ENCODE measurements around the gene SAPCD2.

Gene SAPCD2

DNA sequence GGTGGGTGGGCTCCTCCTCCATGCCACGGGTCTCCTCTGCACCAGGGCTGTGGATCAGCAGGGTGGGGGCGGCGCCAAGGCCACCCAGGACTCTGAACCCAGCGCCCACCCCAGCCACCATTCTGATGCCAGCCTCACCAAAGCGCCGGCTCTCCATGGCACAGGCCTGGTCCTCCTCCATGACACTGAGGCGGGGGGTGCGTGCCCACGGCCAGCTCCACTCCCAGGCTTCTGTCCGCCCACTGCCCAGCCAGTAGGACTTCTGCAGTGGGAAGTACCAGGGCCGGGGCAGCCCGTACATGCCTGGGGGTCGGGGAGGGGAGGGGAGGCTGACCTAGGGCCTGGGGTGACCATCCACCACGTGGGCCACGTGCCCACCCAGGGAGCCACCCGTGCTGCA lies 53.9 kb downstream of the SAPCD2 start:
- H3K4me3 ChIP-seq (ENCODE audit: low read depth, low read length), result no peak overlapping the region
- H3K36me3 ChIP-seq (replicated peaks), result peaks cover 25% of the 10 kb centered on the region
- TF ChIP-seq, protein P1, sequence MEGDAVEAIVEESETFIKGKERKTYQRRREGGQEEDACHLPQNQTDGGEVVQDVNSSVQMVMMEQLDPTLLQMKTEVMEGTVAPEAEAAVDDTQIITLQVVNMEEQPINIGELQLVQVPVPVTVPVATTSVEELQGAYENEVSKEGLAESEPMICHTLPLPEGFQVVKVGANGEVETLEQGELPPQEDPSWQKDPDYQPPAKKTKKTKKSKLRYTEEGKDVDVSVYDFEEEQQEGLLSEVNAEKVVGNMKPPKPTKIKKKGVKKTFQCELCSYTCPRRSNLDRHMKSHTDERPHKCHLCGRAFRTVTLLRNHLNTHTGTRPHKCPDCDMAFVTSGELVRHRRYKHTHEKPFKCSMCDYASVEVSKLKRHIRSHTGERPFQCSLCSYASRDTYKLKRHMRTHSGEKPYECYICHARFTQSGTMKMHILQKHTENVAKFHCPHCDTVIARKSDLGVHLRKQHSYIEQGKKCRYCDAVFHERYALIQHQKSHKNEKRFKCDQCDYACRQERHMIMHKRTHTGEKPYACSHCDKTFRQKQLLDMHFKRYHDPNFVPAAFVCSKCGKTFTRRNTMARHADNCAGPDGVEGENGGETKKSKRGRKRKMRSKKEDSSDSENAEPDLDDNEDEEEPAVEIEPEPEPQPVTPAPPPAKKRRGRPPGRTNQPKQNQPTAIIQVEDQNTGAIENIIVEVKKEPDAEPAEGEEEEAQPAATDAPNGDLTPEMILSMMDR (IDR thresholded peaks at IDR 0.05; ENCODE audit: low read depth, low read length, missing control alignments), result no peak
- no peaks in the 10 kb centered on the region for H3K27me3 ChIP-seq (replicated peaks)
- H3K27ac ChIP-seq, result no peak overlapping the region
- in situ Hi-C loops (cut with HindIII; ENCODE audit: low pct_ligation_motif_present, low sequenced_read_pairs), result no loop called here
- no peak for DNase-seq

- no peak overlapping the region for H3K4me3 ChIP-seq (ENCODE audit: low read depth, low read length)
- H3K36me3 ChIP-seq (replicated peaks), result peaks cover 25% of the 10 kb centered on the region
- no peaks in the 10 kb centered on the region for H3K27me3 ChIP-seq (replicated peaks)
- in situ Hi-C loops (cut with HindIII; ENCODE audit: low pct_ligation_motif_present, low sequenced_read_pairs), result no loop called here
- DNase-seq, result no peak
- TF ChIP-seq, protein P1 (IDR thresholded peaks at IDR 0.05; ENCODE audit: low read depth, low read length, missing control alignments), result no peak
- H3K27ac ChIP-seq, result no peak overlapping the region
These were observed 54.4 kb downstream of the SAPCD2 start for GRCh38 chr9:137015976-137016375.

GRCh38 chr9:137015540-137015930 lies 54.8 kb downstream of the SAPCD2 start:
- Histone ChIP-seq H3K36me3 (replicated peaks) (peaks cover 25% of the 10 kb centered on the region), H3K27me3 (replicated peaks) (no peaks in the 10 kb centered on the region), H3K4me3 (ENCODE audit: low read depth, low read length) (no peak overlapping the region), H3K27ac (no peak overlapping the region)
- no peak for DNase-seq
- TF ChIP-seq, protein P1 (IDR thresholded peaks at IDR 0.05; ENCODE audit: low read depth, low read length, missing control alignments), result no peak
- in situ Hi-C loops (cut with HindIII; ENCODE audit: low pct_ligation_motif_present, low sequenced_read_pairs), result no loop called here

DNA sequence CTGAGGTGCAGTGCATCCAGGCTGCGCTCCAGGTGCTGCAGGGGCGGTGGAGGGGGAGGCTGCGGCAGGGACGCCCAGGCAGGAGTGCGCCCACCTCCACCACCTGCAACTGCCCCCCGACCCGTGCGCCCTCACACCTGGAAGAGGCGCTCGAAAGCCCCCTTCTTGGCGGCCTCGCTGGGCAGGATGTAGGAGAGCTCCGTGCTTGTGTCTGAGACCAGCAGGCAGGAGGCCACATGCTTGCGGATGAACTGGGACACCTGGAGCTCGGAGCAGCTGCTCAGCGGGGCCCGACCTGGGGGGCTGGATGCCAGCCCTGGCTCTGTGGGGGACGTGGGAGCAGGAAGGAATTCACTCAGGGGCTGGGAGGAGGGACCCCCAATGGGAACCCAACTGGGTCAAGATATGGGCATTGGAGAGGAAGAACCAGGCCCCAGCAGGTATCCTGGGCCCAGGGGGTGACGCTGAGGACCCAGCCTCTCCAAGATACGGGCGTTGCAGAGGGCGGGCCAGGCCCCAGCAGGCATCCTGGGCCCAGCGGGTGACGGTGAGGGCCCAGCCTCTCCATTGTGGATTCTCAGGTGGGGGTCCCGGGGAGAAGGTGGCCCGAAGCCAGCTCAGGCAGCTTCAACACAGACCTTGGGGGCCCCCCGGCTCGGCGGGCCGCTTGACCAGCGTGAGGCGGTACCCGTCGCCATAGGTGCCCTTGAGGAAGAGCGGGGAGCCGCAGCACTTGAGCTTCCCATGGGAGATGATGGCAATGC lies 55.4 kb downstream of the SAPCD2 start:
- H3K27ac ChIP-seq, result no peak overlapping the region
- no peak for DNase-seq
- in situ Hi-C loops (cut with HindIII; ENCODE audit: low pct_ligation_motif_present, low sequenced_read_pairs), result no loop called here
- no peak overlapping the region for H3K4me3 ChIP-seq (ENCODE audit: low read depth, low read length)
- H3K36me3 ChIP-seq (replicated peaks), result peaks cover 25% of the 10 kb centered on the region
- H3K27me3 ChIP-seq (replicated peaks), result no peaks in the 10 kb centered on the region
- TF ChIP-seq, protein P1 (IDR thresholded peaks at IDR 0.05; ENCODE audit: low read depth, low read length, missing control alignments), result no peak

- no peak for DNase-seq
- H3K36me3 ChIP-seq (replicated peaks), result peaks cover 25% of the 10 kb centered on the region
- in situ Hi-C loops (cut with HindIII; ENCODE audit: low pct_ligation_motif_present, low sequenced_read_pairs), result no loop called here
- no peak overlapping the region for H3K4me3 ChIP-seq (ENCODE audit: low read depth, low read length)
- no peak overlapping the region for H3K27ac ChIP-seq
- H3K27me3 ChIP-seq (replicated peaks), result no peaks in the 10 kb centered on the region
- TF ChIP-seq, protein P1 (IDR thresholded peaks at IDR 0.05; ENCODE audit: low read depth, low read length, missing control alignments), result no peak
These were observed 56.2 kb downstream of the SAPCD2 start for GRCh38 chr9:137014166-137014565.

DNA sequence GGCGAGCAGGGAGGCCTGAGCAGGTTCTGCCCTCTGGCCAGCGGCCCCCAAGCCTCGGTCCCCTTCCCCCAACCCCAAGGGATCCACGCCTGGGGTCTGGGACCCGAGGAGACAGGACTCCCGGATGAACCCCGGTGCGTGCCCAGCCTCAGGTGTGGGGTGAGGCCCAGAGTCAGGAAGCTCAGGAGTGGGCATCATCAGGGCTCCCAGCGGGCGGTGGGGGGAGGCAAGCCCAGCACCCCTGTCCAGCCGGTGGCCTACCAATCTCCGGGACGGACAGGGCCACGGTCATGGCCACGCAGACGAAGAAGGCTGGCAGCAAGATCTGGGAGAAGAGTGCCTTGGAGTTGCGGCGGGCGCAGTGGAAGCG lies 56.8 kb downstream of the SAPCD2 start:
- in situ Hi-C loops (cut with HindIII; ENCODE audit: low pct_ligation_motif_present, low sequenced_read_pairs), result no loop called here
- no peak overlapping the region for H3K4me3 ChIP-seq (ENCODE audit: low read depth, low read length)
- H3K27me3 ChIP-seq (replicated peaks), result no peaks in the 10 kb centered on the region
- H3K36me3 ChIP-seq (replicated peaks), result peaks cover 23% of the 10 kb centered on the region
- TF ChIP-seq, protein P1 (IDR thresholded peaks at IDR 0.05; ENCODE audit: low read depth, low read length, missing control alignments), result no peak
- H3K27ac ChIP-seq, result no peak overlapping the region
- DNase-seq, result no peak

Measured in brain microvascular endothelial cell (primary cell).